G401 (cell line): ENCODE results near the gene IFNGR2. TPM values are rescaled to one million over a fixed set of nuclear protein-coding genes. Genes with fewer than 3 reads are reported as not detected.
A peak's percentile ranks its signal among the peaks of the same experiment; 100 is the strongest.
"Not testable (repeated sequence)": the region's sequence is repeated elsewhere in the genome, so short reads cannot be mapped to it uniquely, and the experiment has no call there.

Source experiments
- DNase-seq: peaks from one replicate; pipeline ENCODE4 v3.0.0-alpha.2; 2015; ENCODE audit warnings: low spot score
- in situ Hi-C: cut with HindIII; loops from 2 replicates; pipeline ENCODE4 v1.10.0; 2016; ENCODE audit warnings: low sequenced_read_pairs, mixed read lengths
- total RNA-seq: library from RNA; depleted of rRNA; stranded (reverse); fragments of >200 nt; shearing (Covaris generic); gene quantifications from 2 replicates; pipeline ENCODE4 v1.2.3, GENCODE V29; 2014

Gene IFNGR2
- total RNA-seq, 1 experiment from 2014 or later: 66.8 TPM

DNA sequence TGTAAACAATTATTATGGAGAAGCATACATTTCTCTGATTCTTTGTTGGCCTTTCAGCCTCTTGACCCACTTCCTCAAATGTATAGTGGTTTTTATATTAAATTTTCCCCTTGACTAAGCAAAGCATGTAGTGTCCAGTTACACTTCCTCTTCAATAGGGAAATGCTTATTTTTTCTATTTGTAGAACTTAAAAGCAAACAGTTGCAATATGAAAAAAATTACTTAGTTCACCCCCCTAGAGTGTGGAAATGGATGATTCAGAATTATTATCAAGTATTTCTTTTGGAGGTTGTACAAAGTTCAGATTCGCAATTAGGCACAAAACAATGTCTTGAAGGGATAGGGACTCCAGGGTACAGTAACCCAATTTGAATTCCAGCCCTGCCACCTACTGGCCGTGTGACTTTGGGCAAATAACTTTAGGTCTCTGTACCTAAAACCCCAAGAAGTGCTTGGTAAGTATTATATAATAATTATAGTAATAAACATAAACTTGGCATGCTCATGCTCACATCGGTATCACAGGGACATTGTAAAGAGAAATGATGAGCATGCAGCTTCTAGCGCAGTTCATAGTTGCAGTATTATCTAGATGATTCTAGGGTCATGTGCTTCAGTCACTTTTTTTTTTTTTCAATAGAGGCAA is 28.6 kb upstream of the IFNGR2 start:
- no peak for DNase-seq
- in situ Hi-C loops: no loop called here

DNA sequence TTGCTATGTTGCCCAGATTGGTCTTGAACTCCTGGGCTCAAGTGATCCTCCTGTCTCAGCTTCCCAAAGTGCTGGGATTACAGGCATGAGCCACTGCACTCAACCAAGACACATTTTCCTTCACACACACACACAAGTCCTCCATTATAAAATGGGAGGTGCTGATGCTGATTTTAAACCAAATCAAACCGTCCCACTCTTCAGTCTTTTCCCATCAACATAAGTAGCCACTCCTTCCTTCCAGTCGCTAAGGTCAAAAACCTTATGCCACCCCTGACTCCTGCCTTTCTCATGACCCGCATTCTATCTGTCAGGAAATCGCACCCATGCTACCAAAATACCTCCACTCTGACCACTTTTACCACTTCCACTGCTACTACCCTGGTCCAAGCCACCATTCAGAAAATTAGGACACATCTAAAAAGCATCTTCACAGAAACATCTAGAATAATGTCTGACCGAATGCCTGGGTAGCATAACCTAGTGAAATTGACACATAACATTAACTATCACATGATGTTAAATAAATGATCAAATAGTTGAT is 28.0 kb upstream of the IFNGR2 start:
- in situ Hi-C loops: no loop called here
- no peak for DNase-seq

- peak; percentile 35 for DNase-seq
- in situ Hi-C loops: no loop called here
Measured at GRCh38 chr21:33377221-33377920, 25.8 kb upstream of the IFNGR2 start.

DNA sequence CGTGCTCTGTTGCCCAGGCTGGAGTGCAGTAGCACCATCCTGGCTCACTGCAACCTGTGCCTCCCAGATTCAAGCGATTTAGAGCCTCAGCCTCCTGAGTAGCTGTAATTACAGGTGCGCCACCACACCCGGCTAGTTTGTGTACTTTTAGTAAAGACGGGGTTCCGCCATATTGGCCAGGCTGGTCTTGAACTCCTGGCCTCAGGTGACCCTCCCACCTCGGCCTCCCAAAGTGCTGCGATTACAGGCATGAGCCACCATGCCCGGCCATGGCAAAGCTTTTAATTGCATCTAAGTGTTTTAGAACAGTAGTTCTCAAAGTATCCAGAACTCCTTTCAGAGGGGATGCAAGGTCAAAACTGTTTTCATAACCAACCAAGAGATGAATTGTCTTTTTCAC is 25.1 kb upstream of the IFNGR2 start:
- DNase-seq: no peak
- in situ Hi-C loops: no loop called here

- DNase-seq, in situ Hi-C loops: not testable (repeated sequence)
Measured at GRCh38 chr21:33379934-33380333, 23.3 kb upstream of the IFNGR2 start.

DNA sequence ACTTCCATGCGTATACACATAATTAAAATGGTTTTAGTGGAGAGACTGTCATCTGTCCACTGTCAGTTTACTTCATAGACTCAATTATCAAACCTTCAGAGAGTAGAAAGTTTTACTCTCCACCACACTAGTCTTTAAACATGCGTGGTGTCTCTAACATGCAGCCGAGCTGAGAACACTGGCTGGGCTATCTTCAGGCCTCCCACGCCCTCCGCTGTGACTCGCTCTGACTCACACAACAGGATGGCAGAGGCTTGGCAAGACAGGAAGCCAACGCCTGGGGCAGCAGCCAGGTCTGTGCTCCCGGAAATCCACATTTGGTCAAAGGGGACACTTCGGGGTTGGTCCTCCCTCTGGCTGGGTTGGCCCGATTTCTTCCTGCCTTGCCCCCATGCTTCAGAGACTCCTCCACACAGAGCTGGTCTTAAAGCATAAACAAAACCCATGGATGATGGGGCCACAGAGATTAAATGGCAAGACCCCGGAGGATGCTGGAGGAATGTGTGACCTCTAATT is 22.7 kb upstream of the IFNGR2 start:
- in situ Hi-C loops: no loop called here
- peak; percentile 88 for DNase-seq

DNA sequence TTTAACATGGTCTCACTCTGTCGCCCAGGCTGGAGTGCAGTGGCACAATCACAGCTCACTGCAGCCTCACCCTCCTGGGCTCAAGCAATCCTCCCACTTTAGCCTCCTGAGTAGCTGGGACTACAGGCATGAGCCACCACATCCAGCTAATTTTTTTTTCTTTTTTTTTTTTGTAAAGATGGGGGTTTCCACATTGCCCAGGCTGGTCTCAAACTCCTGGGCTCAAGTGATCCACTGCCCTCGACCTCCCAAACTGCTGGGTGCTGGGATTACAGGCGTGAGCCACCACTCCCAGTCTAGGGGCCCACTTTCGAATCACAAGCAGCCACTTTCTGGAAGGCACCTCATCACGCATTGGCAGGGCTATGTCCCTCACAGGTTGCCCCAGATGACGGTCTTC is 21.8 kb upstream of the IFNGR2 start:
- DNase-seq, in situ Hi-C loops: not testable (repeated sequence)

- in situ Hi-C loops: no loop called here
- no peak for DNase-seq
Measured at GRCh38 chr21:33383056-33383888, 19.9 kb upstream of the IFNGR2 start.

GRCh38 chr21:33384841-33385331 is 18.3 kb upstream of the IFNGR2 start:
- in situ Hi-C loops: no loop called here
- no peak for DNase-seq

GRCh38 chr21:33386222-33386784 is 16.9 kb upstream of the IFNGR2 start:
- no peak for DNase-seq
- in situ Hi-C loops: no loop called here

GRCh38 chr21:33387294-33387693 is 15.9 kb upstream of the IFNGR2 start:
- in situ Hi-C loops: no loop called here
- DNase-seq: no peak

DNA sequence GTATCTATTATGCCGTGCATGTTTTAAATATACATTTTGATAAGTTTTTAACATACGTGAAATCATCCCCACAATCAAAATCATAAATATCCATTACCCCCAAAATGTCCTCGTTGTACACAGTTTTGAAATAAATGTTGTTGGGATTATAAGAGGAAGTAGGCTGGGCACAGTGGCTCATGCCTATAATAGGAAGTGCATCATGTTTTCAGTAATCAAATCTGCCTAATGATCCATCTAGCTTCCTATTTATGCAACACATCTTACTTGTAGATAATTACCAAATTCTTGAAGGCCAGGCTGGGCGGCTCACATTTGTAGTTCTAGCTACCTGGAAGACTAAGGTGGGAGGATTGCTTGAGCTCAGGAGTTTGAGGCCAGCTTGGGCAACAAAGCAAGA is 15.0 kb upstream of the IFNGR2 start:
- no peak for DNase-seq
- in situ Hi-C loops: no loop called here

DNA sequence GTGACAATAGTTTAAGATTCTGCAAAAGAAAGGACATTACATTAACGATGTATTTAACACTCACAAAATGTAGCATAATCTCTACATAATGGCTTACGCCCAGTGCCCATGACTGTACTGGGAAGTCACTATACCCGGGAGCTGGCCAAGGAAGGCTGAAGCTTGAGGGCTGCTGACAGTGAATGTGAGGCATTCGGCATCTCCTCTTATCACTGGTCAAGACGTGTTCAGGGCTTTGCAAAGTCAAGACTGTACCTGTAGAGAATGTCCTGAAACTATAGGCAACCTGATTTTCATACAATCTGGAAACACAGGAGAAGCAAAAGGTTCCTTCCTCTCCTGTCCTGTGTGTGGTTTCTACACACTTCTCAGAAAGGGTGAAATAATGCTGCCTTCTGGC is 12.7 kb upstream of the IFNGR2 start:
- in situ Hi-C loops: no loop called here
- no peak for DNase-seq

DNA sequence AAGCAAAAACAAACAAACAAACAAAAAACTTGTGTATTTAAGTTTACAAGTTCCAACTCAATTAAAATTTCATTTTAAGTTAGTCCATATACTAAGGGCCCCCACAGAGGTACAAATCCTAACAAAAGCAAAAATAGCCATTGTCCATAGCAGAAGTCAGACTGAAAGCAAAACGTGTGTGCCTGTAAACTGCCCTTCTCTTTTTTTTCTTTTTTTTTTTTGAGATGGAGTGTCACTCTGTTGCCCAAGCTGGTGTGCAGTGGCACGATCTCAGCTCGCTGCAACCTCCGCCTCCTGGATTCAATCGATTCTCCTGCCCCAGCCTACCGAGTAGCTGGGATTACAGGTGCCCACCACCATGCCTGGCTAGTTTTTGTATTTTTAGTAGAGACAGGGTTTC is 11.6 kb upstream of the IFNGR2 start:
- in situ Hi-C loops: no loop called here

DNA sequence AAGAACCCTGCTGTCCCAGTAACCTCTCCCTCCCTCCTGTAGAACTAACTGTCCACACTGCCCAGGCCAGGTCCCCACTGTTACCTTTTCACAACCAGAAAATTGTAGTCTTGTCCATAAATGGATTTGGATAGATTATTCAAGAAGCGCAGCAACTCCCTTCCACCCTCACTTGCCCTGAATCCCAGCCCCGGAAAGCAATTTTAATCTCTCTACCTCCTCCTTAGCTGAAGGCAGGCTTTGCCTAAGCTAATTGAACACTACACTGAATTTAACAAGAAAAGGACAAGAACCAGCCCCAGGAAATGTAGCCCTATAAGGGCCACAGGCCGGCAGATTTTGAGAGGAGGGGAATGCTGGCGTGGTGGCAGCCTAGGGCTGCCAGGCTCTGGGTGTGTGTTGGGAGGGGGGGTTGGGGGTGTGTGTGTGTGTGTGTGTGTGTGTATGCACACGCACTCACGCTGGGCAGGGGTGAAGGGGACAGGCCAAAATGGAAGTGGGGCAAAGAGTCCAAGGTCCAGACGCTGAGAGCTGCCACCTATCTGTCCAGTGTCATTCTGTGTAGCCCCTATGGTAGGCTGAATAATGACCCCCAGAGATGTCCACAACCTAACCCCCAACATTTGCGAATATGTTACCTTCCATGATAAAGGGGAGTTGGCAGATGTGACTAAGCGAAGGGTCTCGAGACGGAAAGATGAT is 10.8 kb upstream of the IFNGR2 start:
- DNase-seq: no peak
- in situ Hi-C loops: no loop called here

More for the DNA sequence above, 11.6 kb upstream of the IFNGR2 start:
- DNase-seq: no peak

- DNase-seq: no peak
- in situ Hi-C loops: no loop called here
Measured at GRCh38 chr21:33393348-33393747, 9.9 kb upstream of the IFNGR2 start.

DNA sequence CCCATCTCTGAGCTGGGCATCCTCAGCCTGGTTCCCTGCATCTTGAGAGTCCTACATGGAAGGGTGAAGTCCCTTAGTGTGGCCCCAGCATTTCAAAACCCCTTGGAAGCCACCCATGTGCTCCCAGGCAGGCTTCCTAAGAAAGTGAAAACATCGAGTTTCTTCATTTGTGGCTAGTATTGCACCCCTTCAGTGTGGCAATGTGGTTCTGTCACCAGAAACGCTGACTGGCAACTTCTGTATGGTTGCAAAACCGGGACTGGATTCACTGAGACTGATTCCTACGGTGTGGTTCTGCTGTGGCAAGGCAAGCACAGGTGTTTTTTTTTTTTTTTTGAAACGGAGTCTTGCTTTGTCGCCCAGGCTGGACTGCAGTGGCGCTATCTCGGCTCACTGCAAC is 9.0 kb upstream of the IFNGR2 start:
- no peak for DNase-seq
- in situ Hi-C loops: no loop called here

DNA sequence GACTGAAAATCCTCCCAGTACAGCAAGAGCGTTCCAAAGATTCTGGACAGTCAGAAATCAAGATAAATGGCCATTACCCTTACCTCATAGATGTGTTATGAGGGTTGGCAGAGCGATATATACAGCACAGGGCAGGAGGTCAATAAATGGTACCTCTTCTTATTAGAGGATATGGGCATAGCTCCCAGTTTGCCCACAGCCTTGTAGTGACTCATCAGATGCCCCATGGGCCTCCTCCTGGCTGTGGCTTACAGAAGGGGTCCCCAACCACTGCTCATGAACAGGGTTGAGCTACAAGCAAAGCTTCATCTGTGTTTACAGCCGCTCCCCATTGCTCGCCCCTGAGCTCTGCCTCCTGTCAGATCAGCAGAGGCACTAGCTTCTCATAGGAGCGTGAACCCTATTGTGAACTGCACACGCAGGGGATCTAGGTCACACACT is 7.3 kb upstream of the IFNGR2 start:
- in situ Hi-C loops: no loop called here
- DNase-seq: no peak

DNA sequence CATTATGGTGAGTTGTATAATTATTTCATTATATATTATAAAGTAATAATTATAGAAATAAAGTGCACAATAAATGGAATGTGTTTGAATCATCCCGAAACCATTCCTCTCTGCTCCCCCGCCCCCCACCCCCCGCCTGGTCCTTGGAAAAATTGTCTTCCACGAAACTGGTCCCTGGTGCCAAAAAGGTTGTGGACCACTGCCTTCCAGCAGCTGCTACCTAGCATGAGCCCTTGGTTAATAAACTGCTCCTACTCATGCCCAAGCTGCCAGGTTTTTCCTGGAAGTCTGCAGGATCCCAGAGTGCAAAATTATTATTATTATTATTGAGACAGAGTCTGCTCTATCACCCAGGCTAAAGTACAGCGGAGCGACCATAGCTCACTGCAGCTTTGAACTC is 6.8 kb upstream of the IFNGR2 start:
- no peak for DNase-seq

More for the DNA sequence above, 6.8 kb upstream of the IFNGR2 start:
- in situ Hi-C loops: no loop called here
